ENCODE data around the gene MTMR8. TPM values are rescaled to one million over a fixed set of nuclear protein-coding genes. Genes with fewer than 3 reads are reported as not detected.

MTMR8 gene
- total and polyA plus RNA-seq, 10 donors: 0.22 to 9.1 (median 4.6) TPM

DNA sequence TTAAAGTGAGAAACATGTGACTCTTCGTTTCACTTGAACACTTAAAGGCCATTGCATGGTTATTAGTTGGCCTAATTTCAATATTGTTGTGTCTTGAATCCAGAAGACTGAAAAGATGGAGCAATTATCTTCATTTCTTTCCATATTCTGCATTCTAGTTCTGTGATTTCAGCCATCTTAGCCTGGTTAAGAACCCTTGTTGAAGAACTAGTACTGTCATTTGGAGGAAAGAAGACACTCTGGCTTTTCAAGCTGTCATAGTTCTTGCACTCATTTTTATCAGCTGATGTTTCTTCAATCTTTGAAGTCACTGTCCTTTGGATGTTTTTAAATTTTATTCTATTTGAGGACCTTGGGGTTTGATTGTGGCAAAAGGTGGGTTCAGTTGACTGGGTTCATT lies 81.6 kb downstream of the MTMR8 start:
- DNase-seq: no peak
- Histone ChIP-seq H3K4me1 (no peaks in the 10 kb centered on the region), H3K27me3 (replicated peaks in 1 of 7) (no peaks in the 10 kb centered on the region), H3K27ac (no peak overlapping the region), H3K9me3 (peaks cover 0 to 41% (median 3%) of the 10 kb centered on the region in 8 donors), H3K36me3 (no peaks in the 10 kb centered on the region), H3K4me3 (no peak overlapping the region)
- TF ChIP-seq, protein P1, sequence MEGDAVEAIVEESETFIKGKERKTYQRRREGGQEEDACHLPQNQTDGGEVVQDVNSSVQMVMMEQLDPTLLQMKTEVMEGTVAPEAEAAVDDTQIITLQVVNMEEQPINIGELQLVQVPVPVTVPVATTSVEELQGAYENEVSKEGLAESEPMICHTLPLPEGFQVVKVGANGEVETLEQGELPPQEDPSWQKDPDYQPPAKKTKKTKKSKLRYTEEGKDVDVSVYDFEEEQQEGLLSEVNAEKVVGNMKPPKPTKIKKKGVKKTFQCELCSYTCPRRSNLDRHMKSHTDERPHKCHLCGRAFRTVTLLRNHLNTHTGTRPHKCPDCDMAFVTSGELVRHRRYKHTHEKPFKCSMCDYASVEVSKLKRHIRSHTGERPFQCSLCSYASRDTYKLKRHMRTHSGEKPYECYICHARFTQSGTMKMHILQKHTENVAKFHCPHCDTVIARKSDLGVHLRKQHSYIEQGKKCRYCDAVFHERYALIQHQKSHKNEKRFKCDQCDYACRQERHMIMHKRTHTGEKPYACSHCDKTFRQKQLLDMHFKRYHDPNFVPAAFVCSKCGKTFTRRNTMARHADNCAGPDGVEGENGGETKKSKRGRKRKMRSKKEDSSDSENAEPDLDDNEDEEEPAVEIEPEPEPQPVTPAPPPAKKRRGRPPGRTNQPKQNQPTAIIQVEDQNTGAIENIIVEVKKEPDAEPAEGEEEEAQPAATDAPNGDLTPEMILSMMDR (IDR thresholded peaks at IDR 0.05 in 8 of 11, conservative IDR thresholded peaks at IDR 0.05 in 3 of 11): no peak
- TF ChIP-seq POLR2AphosphoS5 (IDR thresholded peaks at IDR 0.05) (no peak), POLR2A (IDR thresholded peaks at IDR 0.05) (no peak)
- 68 to 93% (median 89%) methylated on average over 1 of the region's 1 CpG for WGBS, 5 donors
- intact Hi-C loops (cut with DNase I; ENCODE audit: low total_unique reads): no loop called here

DNA sequence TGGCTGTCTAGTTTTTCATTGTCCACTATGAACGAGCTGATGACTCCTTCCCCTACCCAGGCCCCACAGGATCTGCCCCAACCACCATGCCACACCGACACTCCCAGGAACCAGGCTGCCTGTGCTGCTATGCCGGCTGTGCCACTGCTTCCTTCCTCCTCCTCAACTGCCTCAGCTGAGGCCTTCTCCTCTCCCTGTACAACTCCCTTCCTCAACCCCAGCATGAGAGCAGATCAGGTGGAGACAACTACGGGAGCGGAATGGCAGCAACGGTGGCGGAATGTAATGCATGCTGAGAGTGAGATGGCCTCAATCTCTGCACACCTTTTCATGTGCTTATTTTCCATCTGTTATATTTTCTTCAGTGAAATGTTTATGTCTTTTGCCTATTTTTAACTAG lies 88.5 kb downstream of the MTMR8 start:
- DNase-seq: peak; percentile 51
- H3K4me1 ChIP-seq: no peaks in the 10 kb centered on the region
- H3K4me3 ChIP-seq: no peak overlapping the region
- no peak overlapping the region for H3K27ac ChIP-seq
- H3K27me3 ChIP-seq (replicated peaks in 1 of 7): no peaks in the 10 kb centered on the region
- TF ChIP-seq, protein P1 (IDR thresholded peaks at IDR 0.05 in 8 of 11, conservative IDR thresholded peaks at IDR 0.05 in 3 of 11): no peak
- TF ChIP-seq POLR2A (IDR thresholded peaks at IDR 0.05): no peak
- TF ChIP-seq POLR2AphosphoS5 (IDR thresholded peaks at IDR 0.05): no peak
- whole genome bisulfite sequencing, 5 donors: 83 to 97% (median 88%) methylated on average over 7 of the region's 7 CpGs
- peaks cover 0 to 31% (median 14%) of the 10 kb centered on the region in 8 donors for H3K9me3 ChIP-seq
- intact Hi-C loops (cut with DNase I; ENCODE audit: low total_unique reads): no loop called here
- H3K36me3 ChIP-seq: no peaks in the 10 kb centered on the region

DNA sequence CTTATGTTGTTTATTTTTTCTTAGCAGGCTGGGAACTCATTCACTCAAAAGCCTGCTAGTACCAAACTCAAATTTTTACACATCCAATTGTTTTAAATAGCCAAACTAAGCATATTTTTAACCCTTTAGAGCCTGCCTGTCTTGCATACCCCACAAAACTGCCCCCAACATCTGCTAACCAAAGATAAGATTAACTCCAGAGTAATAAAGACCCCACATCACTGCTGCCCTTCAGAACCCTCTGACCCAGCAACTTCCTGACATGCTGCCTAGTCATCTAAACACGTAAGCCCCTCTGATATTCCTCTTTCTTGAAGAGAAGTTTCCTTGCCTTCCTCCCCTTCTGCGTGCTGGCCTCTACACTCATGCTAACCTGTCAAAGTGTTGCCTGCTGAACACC lies 104.1 kb downstream of the MTMR8 start:
- no peaks in the 10 kb centered on the region for H3K4me1 ChIP-seq
- TF ChIP-seq, protein P1 (IDR thresholded peaks at IDR 0.05 in 8 of 11, conservative IDR thresholded peaks at IDR 0.05 in 3 of 11): no peak
- no peak for TF ChIP-seq POLR2AphosphoS5 (IDR thresholded peaks at IDR 0.05)
- TF ChIP-seq POLR2A (IDR thresholded peaks at IDR 0.05): no peak
- intact Hi-C loops (cut with DNase I; ENCODE audit: low total_unique reads): no loop called here
- no peak for DNase-seq
- no peak overlapping the region for H3K4me3 ChIP-seq
- no peak overlapping the region for H3K27ac ChIP-seq
- no peaks in the 10 kb centered on the region for H3K36me3 ChIP-seq
- no peaks in the 10 kb centered on the region for H3K27me3 ChIP-seq (replicated peaks in 1 of 7)
- H3K9me3 ChIP-seq: peaks cover 0 to 13% (median 0%) of the 10 kb centered on the region in 8 donors
- WGBS, 5 donors: 33 to 71% (median 54%) methylated on average over 2 of the region's 2 CpGs

DNA sequence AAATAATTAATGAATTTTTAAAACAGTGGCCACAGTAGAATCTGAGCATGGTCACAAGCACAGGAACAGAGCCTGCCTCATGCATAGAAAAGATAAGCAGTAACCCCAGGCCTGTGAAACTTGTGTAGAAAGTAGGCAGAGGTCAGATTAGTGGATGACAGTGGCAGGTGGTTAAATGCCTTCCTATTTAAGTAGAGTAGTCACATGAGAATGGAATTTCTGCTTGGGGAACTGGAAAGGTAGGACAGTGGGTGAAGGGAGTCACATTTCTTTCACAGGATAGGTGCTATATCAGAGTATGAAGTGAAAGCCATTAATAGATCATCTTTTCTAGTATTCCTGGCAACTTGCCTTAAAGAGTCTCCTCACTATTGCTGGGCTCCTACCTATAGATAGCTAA lies 130.0 kb downstream of the MTMR8 start:
- H3K27me3 ChIP-seq (replicated peaks in 1 of 7): no peaks in the 10 kb centered on the region
- TF ChIP-seq POLR2AphosphoS5 (IDR thresholded peaks at IDR 0.05) (no peak), POLR2A (IDR thresholded peaks at IDR 0.05) (no peak)
- TF ChIP-seq, protein P1 (IDR thresholded peaks at IDR 0.05 in 8 of 11, conservative IDR thresholded peaks at IDR 0.05 in 3 of 11): no peak
- no peak overlapping the region for H3K27ac ChIP-seq
- H3K4me3 ChIP-seq: no peak overlapping the region
- H3K4me1 ChIP-seq: no peaks in the 10 kb centered on the region
- H3K36me3 ChIP-seq: peaks cover 0 to 12% (median 0%) of the 10 kb centered on the region in 6 donors
- intact Hi-C loops (cut with DNase I; ENCODE audit: low total_unique reads): no loop called here
- no peak for DNase-seq
- H3K9me3 ChIP-seq: no peaks in the 10 kb centered on the region

Measured in spleen (tissue), 11 donors.